HepG2 (cell line): ENCODE results near the gene DND1. TPM values are rescaled to one million over a fixed set of nuclear protein-coding genes. Genes with fewer than 3 reads are reported as not detected.
A peak's percentile ranks its signal among the peaks of the same experiment; 100 is the strongest.

Source experiments
- FOXA1 ChIP-seq, 2 experiments: fragments of 450-650 bp in 1 of 2; sonication (generic) in 1 of 2; formaldehyde crosslinking in 1 of 2; IDR thresholded peaks; 2 replicates each; pipeline versions ENCODE4 v1.4.0 to v1.6.1; 2016 to 2020; ENCODE audit warnings: missing genetic modification reagents in 1 of 2
- KLF9 ChIP-seq: IDR thresholded peaks from 2 replicates; pipeline ENCODE4 v1.6.1; 2016; ENCODE audit warnings: low read depth
- NFKB2 ChIP-seq: sonication (generic); formaldehyde crosslinking; IDR thresholded peaks from 2 replicates; pipeline ENCODE4 v1.4.0; 2020; ENCODE audit warnings: missing genetic modification reagents, borderline replicate concordance
- PAF1 ChIP-seq: IDR thresholded peaks from 2 replicates; pipeline ENCODE4 v1.6.1; 2016; ENCODE audit warnings: missing genetic modification reagents, missing compliant biosample characterization
- PCBP1 ChIP-seq: fragments of 200-400 bp; formaldehyde crosslinking; IDR thresholded peaks from 2 replicates; pipeline ENCODE4 v1.6.1; 2017; ENCODE audit warnings: mild to moderate bottlenecking, low read depth, low read length, borderline replicate concordance
- SP5 ChIP-seq: IDR thresholded peaks from 2 replicates; pipeline ENCODE4 v1.6.1; 2016; ENCODE audit warnings: low read depth, borderline replicate concordance
- ZFY ChIP-seq: sonication (generic); formaldehyde crosslinking; IDR thresholded peaks from 2 replicates; pipeline ENCODE4 v1.4.0; 2020; ENCODE audit warnings: missing genetic modification reagents
- ZNF577 ChIP-seq: sonication (generic); formaldehyde crosslinking; IDR thresholded peaks from 2 replicates; pipeline ENCODE4 v1.4.0; 2020; ENCODE audit warnings: mild to moderate bottlenecking, low read depth, missing genetic modification reagents, borderline replicate concordance
- ZNF674 ChIP-seq: sonication (generic); formaldehyde crosslinking; IDR thresholded peaks from 2 replicates; pipeline ENCODE4 v1.5.0; 2020; ENCODE audit warnings: low read depth, mild to moderate bottlenecking, missing genetic modification reagents
- polyA plus RNA-seq, 8 experiments: library from polyadenylated mRNA; depleted of rRNA in 3 of 8; stranded (reverse) in 7 of 8; unstranded in 1 of 8; fragments of >200 nt; fragmentation: Illumina TruSeq in 4 of 8; extraction: Trizol in 4 of 8; gene quantifications; 2 replicates each; pipeline versions ENCODE4 v1.2.1 to v1.2.3, GENCODE V29; 2011 to 2016; ENCODE audit warnings: low read depth in 4 of 8, missing spikeins in 1 of 8, mixed read lengths in 1 of 8; ENCODE audit not compliant: insufficient read depth in 1 of 8
- total RNA-seq, 5 experiments: library from RNA; depleted of rRNA; stranded (reverse); fragments of >200 nt; fragmentation: Illumina TruSeq; extraction: Trizol; gene quantifications; 2 replicates each; pipeline ENCODE4 v1.2.3, GENCODE V29; 2016; ENCODE audit warnings: low read depth in 1 of 5
- TF ChIP-seq, protein P1 (sequence below): IDR thresholded peaks from 2 replicates; pipeline ENCODE4 v1.6.1; 2016; ENCODE audit warnings: missing compliant biosample characterization, missing genetic modification reagents, borderline replicate concordance
- TF ChIP-seq, protein P2 (sequence below): sonication (generic); formaldehyde crosslinking; IDR thresholded peaks from 2 replicates; pipeline ENCODE4 v1.4.0; 2020; ENCODE audit warnings: missing genetic modification reagents, borderline replicate concordance
- TF ChIP-seq, protein P3 (sequence below): sonication (generic); formaldehyde crosslinking; IDR thresholded peaks from 2 replicates; pipeline ENCODE4 v1.8.0; 2022; ENCODE audit warnings: missing genetic modification reagents, low read depth, mild to moderate bottlenecking, borderline replicate concordance
- TF ChIP-seq, protein P4 (sequence below): sonication (generic); formaldehyde crosslinking; IDR thresholded peaks from 2 replicates; pipeline ENCODE4 v1.4.0; 2020; ENCODE audit warnings: missing genetic modification reagents, mild to moderate bottlenecking, borderline replicate concordance
- TF ChIP-seq, protein P5 (sequence below): sonication (generic); formaldehyde crosslinking; IDR thresholded peaks from 2 replicates; pipeline ENCODE4 v1.4.0; 2020; ENCODE audit warnings: missing genetic modification reagents, borderline replicate concordance

DND1 gene
- total and polyA plus RNA-seq, 2 of the 13 experiments (the other 11 are each of a cell fraction or from before 2014, with no cell fraction given): 0.48 to 0.55 TPM

DNA sequence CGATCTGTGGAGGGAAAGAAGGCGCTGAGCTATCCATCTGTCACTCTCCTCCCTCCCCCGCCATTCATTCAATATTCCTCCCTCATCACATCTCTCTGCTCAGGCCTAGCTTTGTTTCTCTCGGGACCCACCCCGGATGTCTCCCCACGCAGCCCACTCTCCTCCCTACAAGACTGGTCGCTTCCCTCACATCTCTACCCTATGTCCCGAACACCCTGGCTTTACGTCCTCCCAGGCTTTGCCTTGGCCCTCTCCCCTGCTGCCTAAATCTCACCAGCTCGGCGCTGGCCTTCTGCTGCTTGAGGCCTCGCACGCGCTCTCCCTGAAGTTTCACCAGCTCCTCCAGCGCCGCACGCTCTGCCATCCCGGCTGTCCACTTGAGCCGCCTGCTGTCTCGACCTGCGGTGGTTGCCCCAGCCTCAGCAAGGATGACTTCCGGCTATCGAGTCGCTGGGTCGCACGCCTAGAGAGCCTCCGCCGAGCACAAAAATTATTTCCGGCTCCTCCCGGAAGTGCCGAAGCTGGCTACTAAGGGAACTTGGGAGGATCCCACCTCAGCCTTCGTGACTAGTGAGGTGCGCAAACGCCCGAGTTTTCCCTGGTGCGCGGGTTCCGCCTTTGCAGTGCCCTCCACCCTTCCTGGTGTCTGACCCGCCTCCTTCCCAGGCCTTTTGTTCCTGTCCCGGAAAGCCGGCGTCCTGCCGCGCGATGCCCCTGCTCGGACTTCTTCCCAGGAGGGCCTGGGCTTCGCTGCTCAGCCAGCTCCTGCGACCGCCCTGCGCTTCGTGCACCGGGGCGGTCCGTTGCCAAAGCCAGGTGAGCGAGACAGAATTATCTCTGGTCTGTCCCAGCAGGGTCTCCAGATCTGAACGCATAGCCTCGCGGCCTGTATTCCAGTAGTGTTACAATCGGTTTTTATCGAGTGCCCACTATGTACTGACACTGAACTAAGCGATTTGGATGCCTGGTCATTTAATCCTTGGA is 17.9 kb upstream of the DND1 start, which contains the start of the genes HARS1 and HARS2 (continued):
- TF ChIP-seq, protein P1, sequence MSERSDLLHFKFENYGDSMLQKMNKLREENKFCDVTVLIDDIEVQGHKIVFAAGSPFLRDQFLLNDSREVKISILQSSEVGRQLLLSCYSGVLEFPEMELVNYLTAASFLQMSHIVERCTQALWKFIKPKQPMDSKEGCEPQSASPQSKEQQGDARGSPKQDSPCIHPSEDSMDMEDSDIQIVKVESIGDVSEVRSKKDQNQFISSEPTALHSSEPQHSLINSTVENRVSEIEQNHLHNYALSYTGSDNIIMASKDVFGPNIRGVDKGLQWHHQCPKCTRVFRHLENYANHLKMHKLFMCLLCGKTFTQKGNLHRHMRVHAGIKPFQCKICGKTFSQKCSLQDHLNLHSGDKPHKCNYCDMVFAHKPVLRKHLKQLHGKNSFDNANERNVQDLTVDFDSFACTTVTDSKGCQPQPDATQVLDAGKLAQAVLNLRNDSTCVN: peak; percentile 29
- TF ChIP-seq NFKB2 (CRISPR knock-in tag) (peak; percentile 95), SP5 (CRISPR knock-in tag) (no peak), ZNF577 (CRISPR knock-in tag) (no peak), PAF1 (CRISPR knock-in tag) (no peak), PCBP1 (0 out of 2 replicates have a peak, but pooled peaks have one; percentile 83), ZNF674 (CRISPR knock-in tag) (0 out of 2 replicates have a peak, but pooled peaks have one; percentile 54), FOXA1 (IDR thresholded peaks at IDR 0.05) (no peak), FOXA1 (CRISPR knock-in tag; IDR thresholded peaks at IDR 0.05) (0 out of 2 replicates have a peak, but pooled peaks have one; percentile 27), ZFY (CRISPR knock-in tag) (peak; percentile 92), KLF9 (CRISPR knock-in tag) (0 out of 2 replicates have a peak, but pooled peaks have one; percentile 84)
- TF ChIP-seq, protein P2, sequence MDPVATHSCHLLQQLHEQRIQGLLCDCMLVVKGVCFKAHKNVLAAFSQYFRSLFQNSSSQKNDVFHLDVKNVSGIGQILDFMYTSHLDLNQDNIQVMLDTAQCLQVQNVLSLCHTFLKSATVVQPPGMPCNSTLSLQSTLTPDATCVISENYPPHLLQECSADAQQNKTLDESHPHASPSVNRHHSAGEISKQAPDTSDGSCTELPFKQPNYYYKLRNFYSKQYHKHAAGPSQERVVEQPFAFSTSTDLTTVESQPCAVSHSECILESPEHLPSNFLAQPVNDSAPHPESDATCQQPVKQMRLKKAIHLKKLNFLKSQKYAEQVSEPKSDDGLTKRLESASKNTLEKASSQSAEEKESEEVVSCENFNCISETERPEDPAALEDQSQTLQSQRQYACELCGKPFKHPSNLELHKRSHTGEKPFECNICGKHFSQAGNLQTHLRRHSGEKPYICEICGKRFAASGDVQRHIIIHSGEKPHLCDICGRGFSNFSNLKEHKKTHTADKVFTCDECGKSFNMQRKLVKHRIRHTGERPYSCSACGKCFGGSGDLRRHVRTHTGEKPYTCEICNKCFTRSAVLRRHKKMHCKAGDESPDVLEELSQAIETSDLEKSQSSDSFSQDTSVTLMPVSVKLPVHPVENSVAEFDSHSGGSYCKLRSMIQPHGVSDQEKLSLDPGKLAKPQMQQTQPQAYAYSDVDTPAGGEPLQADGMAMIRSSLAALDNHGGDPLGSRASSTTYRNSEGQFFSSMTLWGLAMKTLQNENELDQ (CRISPR knock-in tag): no peak
- TF ChIP-seq, protein P3, sequence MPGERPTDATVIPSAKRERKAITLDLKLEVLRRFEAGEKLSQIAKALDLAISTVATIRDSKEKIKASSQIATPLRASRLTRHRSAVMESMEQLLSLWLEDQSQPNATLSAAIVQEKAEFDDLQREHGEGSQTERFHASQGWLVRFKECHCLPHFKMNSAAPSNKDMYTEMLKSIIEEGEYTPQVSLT: no peak
- TF ChIP-seq, protein P4, sequence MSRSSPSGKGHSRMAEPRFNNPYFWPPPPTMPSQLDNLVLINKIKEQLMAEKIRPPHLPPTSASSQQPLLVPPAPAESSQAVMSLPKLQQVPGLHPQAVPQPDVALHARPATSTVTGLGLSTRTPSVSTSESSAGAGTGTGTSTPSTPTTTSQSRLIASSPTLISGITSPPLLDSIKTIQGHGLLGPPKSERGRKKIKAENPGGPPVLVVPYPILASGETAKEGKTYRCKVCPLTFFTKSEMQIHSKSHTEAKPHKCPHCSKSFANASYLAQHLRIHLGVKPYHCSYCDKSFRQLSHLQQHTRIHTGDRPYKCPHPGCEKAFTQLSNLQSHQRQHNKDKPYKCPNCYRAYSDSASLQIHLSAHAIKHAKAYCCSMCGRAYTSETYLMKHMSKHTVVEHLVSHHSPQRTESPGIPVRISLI: no peak; the same call in 1 of the 2 replicates
- TF ChIP-seq, protein P5, sequence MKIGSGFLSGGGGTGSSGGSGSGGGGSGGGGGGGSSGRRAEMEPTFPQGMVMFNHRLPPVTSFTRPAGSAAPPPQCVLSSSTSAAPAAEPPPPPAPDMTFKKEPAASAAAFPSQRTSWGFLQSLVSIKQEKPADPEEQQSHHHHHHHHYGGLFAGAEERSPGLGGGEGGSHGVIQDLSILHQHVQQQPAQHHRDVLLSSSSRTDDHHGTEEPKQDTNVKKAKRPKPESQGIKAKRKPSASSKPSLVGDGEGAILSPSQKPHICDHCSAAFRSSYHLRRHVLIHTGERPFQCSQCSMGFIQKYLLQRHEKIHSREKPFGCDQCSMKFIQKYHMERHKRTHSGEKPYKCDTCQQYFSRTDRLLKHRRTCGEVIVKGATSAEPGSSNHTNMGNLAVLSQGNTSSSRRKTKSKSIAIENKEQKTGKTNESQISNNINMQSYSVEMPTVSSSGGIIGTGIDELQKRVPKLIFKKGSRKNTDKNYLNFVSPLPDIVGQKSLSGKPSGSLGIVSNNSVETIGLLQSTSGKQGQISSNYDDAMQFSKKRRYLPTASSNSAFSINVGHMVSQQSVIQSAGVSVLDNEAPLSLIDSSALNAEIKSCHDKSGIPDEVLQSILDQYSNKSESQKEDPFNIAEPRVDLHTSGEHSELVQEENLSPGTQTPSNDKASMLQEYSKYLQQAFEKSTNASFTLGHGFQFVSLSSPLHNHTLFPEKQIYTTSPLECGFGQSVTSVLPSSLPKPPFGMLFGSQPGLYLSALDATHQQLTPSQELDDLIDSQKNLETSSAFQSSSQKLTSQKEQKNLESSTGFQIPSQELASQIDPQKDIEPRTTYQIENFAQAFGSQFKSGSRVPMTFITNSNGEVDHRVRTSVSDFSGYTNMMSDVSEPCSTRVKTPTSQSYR (CRISPR knock-in tag): no peak; the same call in 1 of the 2 replicates
